Transverse colon (tissue), 4 donors: Measurements from ENCODE around the gene FAXC.

Experiments used
- CTCF ChIP-seq, 5 experiments: fragments of 200-600 bp in 3 of 5; fragments of 450-650 bp in 2 of 5; sonication (generic) in 3 of 5; IDR thresholded peaks; 1 replicate in 2 of 5; 2 replicates in 3 of 5; pipeline ENCODE4 v1.5.1; 2016 to 2017; ENCODE audit warnings: antibody characterized with exemption in 5 of 5, inconsistent platforms in 3 of 5, mild to moderate bottlenecking in 2 of 5, moderate library complexity in 1 of 5
- POLR2AphosphoS5 ChIP-seq, 3 donors: sonication (generic); formaldehyde crosslinking; IDR thresholded peaks; one replicate each; pipeline ENCODE4 v1.6.1; 2016; ENCODE audit warnings: antibody characterized with exemption in 3 of 3

DNA sequence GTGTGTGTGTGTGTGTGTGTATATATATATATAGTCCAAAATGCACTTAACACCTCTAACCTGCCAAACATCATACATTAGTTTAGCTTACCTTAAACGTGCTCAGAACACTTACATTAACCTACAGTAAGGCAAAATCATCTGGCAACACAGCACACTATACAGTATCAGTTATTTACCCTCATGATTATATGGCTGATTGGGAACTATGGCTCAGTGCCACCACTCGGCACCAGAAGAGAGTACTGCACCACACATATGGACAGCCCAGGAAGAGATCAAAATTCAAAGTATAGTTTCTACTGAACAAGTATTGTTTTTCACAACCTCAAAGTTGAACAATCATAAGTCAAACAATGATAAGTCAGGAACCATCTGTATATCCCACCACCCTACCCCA lies 59.8 kb downstream of the FAXC start:
- TF ChIP-seq CTCF (IDR thresholded peaks at IDR 0.05) (no peak), POLR2AphosphoS5 (IDR thresholded peaks at IDR 0.05) (no peak)
